ENCODE measurements around the gene NFATC3.
A peak's percentile ranks its signal among the peaks of the same experiment; 100 is the strongest.

Gene NFATC3

GRCh38 chr16:68265078-68265920 lies 180.1 kb downstream of the NFATC3 start:
- Histone ChIP-seq H3K27me3 (ENCODE audit: insufficient read depth, low read length) (no peaks in the 10 kb centered on the region), H3K79me2 (ENCODE audit: insufficient read depth, low read length) (peaks cover 41% of the 10 kb centered on the region), H3K36me3 (ENCODE audit: insufficient read depth, low read length) (peaks cover 11% of the 10 kb centered on the region; the same call in 1 of the 2 replicates), H3K27ac (ENCODE audit: low read depth, low read length, poor library complexity, severe bottlenecking) (peak overlapping the region; percentile 98), H3K4me3 (ENCODE audit: low read depth, low read length, poor library complexity, severe bottlenecking) (peak overlapping the region; percentile 87), H3K4me2 (ENCODE audit: low read length) (peak overlapping the region; percentile 84), H3K9ac (ENCODE audit: low read length) (peak overlapping the region; percentile 71), H4K20me1 (ENCODE audit: insufficient read depth, low read length) (no peaks in the 10 kb centered on the region), H3K4me1 (ENCODE audit: insufficient read depth, low read length, severe bottlenecking) (peaks cover 55% of the 10 kb centered on the region), H3F3A (ENCODE audit: insufficient read depth, low read length) (no peaks in the 10 kb centered on the region), H2AFZ (ENCODE audit: low read length) (no peak overlapping the region), H3K9me2 (ENCODE audit: low read depth, low read length) (no peaks in the 10 kb centered on the region), H3K9me3 (ENCODE audit: low read length) (no peaks in the 10 kb centered on the region)
- TF ChIP-seq EZH2 (IDR thresholded peaks at IDR 0.05; ENCODE audit: borderline replicate concordance, low read length) = no peak
- TF ChIP-seq CTCF (IDR thresholded peaks at IDR 0.05; ENCODE audit: low read length) = no peak

DNA sequence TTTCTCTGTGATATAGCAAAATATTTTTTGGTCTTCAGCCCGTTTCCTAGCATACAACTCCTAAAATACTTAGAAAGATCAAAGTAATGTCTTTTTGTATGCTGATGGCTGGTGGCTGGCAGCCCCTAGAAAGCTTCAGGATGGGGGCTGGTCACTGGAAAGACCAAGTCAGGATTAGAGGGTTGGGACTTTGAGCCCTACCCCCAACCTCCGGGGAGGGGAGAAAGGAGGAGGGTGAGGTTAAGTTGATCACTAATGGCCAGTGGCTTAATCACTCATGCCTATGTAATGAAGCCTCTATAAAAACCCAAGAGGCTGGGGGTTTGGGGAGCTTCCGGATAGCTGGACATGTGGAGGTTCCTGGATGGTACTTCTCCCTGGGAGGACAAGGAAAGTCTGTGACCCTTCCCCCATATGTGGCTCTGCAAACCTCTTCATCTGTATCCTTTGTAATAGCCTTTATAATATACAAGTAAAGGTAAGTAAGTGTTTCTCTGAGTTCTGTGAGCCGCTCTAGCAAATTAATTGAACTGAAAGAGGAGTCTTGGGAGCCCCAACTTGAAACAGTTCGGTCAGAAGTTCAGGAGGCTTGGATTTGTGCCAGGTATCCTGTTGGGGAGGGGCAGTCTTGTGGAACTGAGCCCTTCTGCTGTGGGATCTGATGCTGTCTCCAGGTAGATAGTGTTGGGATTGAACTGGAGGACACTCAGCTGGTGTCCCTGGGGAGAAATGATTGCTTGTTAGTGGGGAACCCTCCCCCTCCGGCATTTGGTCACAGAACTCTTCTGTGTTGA lies 182.6 kb downstream of the NFATC3 start:
- peaks cover 48% of the 10 kb centered on the region for H3K79me2 ChIP-seq (ENCODE audit: insufficient read depth, low read length)
- no peaks in the 10 kb centered on the region for H3F3A ChIP-seq (ENCODE audit: insufficient read depth, low read length)
- H3K4me2 ChIP-seq (ENCODE audit: low read length) = peak overlapping the region; percentile 59
- H3K4me1 ChIP-seq (ENCODE audit: insufficient read depth, low read length, severe bottlenecking) = peaks cover 68% of the 10 kb centered on the region
- H3K36me3 ChIP-seq (ENCODE audit: insufficient read depth, low read length) = peaks cover 16% of the 10 kb centered on the region; the same call in 1 of the 2 replicates
- H2AFZ ChIP-seq (ENCODE audit: low read length) = no peak overlapping the region
- no peaks in the 10 kb centered on the region for H3K9me2 ChIP-seq (ENCODE audit: low read depth, low read length)
- no peaks in the 10 kb centered on the region for H4K20me1 ChIP-seq (ENCODE audit: insufficient read depth, low read length)
- TF ChIP-seq EZH2 (IDR thresholded peaks at IDR 0.05; ENCODE audit: borderline replicate concordance, low read length) (no peak), CTCF (IDR thresholded peaks at IDR 0.05; ENCODE audit: low read length) (no peak)
- H3K4me3 ChIP-seq (ENCODE audit: low read depth, low read length, poor library complexity, severe bottlenecking) = peak overlapping the region; percentile 50
- peak overlapping the region; percentile 52 for H3K9ac ChIP-seq (ENCODE audit: low read length)
- H3K27me3 ChIP-seq (ENCODE audit: insufficient read depth, low read length) = no peaks in the 10 kb centered on the region
- no peaks in the 10 kb centered on the region for H3K9me3 ChIP-seq (ENCODE audit: low read length)
- peak overlapping the region; percentile 98 for H3K27ac ChIP-seq (ENCODE audit: low read depth, low read length, poor library complexity, severe bottlenecking)

DNA sequence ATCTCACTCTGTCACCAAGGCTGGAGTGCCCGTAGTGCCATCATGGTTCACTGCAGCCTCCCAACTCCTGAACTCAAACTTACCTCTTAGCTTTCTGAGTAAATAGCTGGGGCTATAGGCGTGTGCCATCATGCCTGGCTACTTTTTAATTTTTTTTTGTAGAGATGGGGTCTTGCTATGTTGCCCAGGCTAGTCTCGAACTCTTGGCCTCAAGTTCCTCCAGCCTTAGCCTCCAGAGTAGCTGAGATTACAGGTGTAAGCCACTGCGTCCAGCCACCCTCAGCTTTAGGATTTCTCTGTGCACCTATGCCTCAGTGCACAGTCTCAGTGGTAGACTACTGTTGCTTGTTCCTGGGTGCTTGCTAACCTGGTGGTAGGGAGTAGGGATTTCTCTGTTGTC lies 184.6 kb downstream of the NFATC3 start:
- H3K4me2 ChIP-seq (ENCODE audit: low read length) = no peak overlapping the region
- H3K27me3 ChIP-seq (ENCODE audit: insufficient read depth, low read length) = no peaks in the 10 kb centered on the region
- H3K9me2 ChIP-seq (ENCODE audit: low read depth, low read length) = no peaks in the 10 kb centered on the region
- peaks cover 80% of the 10 kb centered on the region for H3K4me1 ChIP-seq (ENCODE audit: insufficient read depth, low read length, severe bottlenecking)
- no peaks in the 10 kb centered on the region for H3F3A ChIP-seq (ENCODE audit: insufficient read depth, low read length)
- no peaks in the 10 kb centered on the region for H3K9me3 ChIP-seq (ENCODE audit: low read length)
- H3K36me3 ChIP-seq (ENCODE audit: insufficient read depth, low read length) = peaks cover 29% of the 10 kb centered on the region
- no peak overlapping the region for H2AFZ ChIP-seq (ENCODE audit: low read length)
- H3K4me3 ChIP-seq (ENCODE audit: low read depth, low read length, poor library complexity, severe bottlenecking) = no peak overlapping the region
- H4K20me1 ChIP-seq (ENCODE audit: insufficient read depth, low read length) = no peaks in the 10 kb centered on the region
- peak overlapping the region; percentile 98 for H3K27ac ChIP-seq (ENCODE audit: low read depth, low read length, poor library complexity, severe bottlenecking)
- no peak for TF ChIP-seq EZH2 (IDR thresholded peaks at IDR 0.05; ENCODE audit: borderline replicate concordance, low read length)
- no peak for TF ChIP-seq CTCF (IDR thresholded peaks at IDR 0.05; ENCODE audit: low read length)
- peaks cover 48% of the 10 kb centered on the region for H3K79me2 ChIP-seq (ENCODE audit: insufficient read depth, low read length)
- no peak overlapping the region; the same call in 1 of the 2 replicates for H3K9ac ChIP-seq (ENCODE audit: low read length)
